Stimulated activated CD8-positive, alpha-beta memory T cell treated with anti-CD3 and anti-CD28 coated beads, Interleukin-7, amount 100 ng/mL, for 4 hours (primary cell): Measurements from ENCODE around the gene IRF8.
"Not testable (repeated sequence)": the region's sequence is repeated elsewhere in the genome, so short reads cannot be mapped to it uniquely, and the experiment has no call there.

Experiments
- DNase-seq, 2 donors: peaks; one replicate each; pipeline ENCODE4 v3.0.0-alpha.2; 2020; ENCODE audit warnings: low read depth in 2 of 2

Gene IRF8

GRCh38 chr16:85898521-85899442 lies at the start of gene IRF8:
Gene IRF8 (plus strand): TSS chr16:85899162. CDS start chr16:85903016, 3,854 bp downstream.
- peak; percentile 58 to 79 for DNase-seq

- no peak for DNase-seq
Measured at GRCh38 chr16:85849388-85849787, 49.6 kb upstream of the IRF8 start.

GRCh38 chr16:85850344-85850880 lies 48.5 kb upstream of the IRF8 start:
- no peak for DNase-seq

- DNase-seq: no peak
Measured at GRCh38 chr16:85851034-85851785, 47.8 kb upstream of the IRF8 start.

- no peak for DNase-seq
Measured at GRCh38 chr16:85853547-85854545, 45.1 kb upstream of the IRF8 start.

- DNase-seq: no peak
Measured at GRCh38 chr16:85854935-85855334, 44.0 kb upstream of the IRF8 start.

GRCh38 chr16:85856079-85856478 lies 42.9 kb upstream of the IRF8 start:
- no peak for DNase-seq

GRCh38 chr16:85856585-85856984 lies 42.4 kb upstream of the IRF8 start:
- no peak for DNase-seq

GRCh38 chr16:85857406-85857805 lies 41.6 kb upstream of the IRF8 start:
- DNase-seq: no peak

- DNase-seq: not testable (repeated sequence)
Measured at GRCh38 chr16:85858571-85858970, 40.4 kb upstream of the IRF8 start.

GRCh38 chr16:85858984-85859817 lies 39.8 kb upstream of the IRF8 start:
- DNase-seq: no peak

GRCh38 chr16:85859818-85860125 lies 39.2 kb upstream of the IRF8 start:
- no peak for DNase-seq

GRCh38 chr16:85860413-85861094 lies 38.4 kb upstream of the IRF8 start:
- no peak for DNase-seq

- no peak for DNase-seq
Measured at GRCh38 chr16:85861095-85861825, 37.7 kb upstream of the IRF8 start.

- DNase-seq: no peak
Measured at GRCh38 chr16:85862476-85863383, 36.2 kb upstream of the IRF8 start.

- no peak for DNase-seq
Measured at GRCh38 chr16:85863384-85863774, 35.6 kb upstream of the IRF8 start.

GRCh38 chr16:85864965-85865364 lies 34.0 kb upstream of the IRF8 start:
- DNase-seq: no peak

GRCh38 chr16:85867189-85867588 lies 31.8 kb upstream of the IRF8 start:
- no peak for DNase-seq
